HG03064 (cell line): ENCODE data around the gene ADK.
"Not testable (repeated sequence)": the region's sequence is repeated elsewhere in the genome, so short reads cannot be mapped to it uniquely, and the experiment has no call there.

Source experiments
- ATAC-seq: cut with Tn5 transposase; IDR thresholded peaks from one replicate; pipeline ENCODE4 v1.9.1; 2021; ENCODE audit warnings: low read depth; ENCODE audit not compliant: unreplicated experiment

ADK gene

DNA sequence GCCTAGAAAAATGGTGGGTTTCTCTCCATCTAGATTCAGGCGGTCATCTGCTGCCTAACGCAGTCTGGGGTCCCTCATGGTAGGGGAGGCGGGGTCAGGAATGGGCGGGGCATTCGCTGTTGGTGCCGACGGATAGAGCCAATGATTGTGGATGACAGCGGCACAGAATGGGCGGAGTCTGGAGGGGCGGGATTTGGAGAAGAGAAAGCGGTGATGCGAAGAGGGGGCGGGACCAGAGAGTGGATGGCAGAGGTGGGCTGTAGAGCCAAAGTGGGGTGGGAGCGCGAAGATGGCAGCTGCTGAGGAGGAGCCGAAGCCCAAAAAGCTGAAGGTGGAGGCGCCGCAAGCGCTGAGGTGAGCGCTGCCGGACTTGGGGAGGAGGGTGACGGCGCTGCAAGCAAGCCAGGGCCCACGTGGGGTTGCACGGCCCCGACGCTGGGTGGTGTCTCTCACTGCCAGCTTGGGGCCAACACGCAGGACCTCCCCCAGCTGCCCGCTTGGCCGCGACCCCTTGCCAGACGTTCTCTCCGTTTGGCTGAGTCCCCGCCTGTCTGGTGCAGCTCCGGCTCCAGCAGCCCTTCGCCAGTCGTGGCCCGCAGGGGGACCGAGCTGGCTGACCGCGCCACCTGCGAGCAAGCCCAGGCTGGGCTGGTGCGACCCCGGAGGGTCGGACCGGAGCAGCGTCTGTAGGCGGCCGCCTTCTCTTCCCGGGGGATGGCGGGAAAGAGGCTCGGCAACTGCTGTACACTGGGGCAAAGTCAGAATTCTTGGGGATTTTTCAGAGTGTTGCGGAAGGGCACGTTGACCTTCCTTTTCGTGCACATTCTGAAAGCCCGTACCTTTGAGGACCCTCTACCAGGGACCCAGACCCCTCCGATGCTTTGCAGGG is at the start of gene ADK:
TSS of gene ADK (plus strand) at position 232 of the 889 bp plus-strand sequence. CDS start at position 290, 58 bp downstream.
- peak; percentile 74 for ATAC-seq

DNA sequence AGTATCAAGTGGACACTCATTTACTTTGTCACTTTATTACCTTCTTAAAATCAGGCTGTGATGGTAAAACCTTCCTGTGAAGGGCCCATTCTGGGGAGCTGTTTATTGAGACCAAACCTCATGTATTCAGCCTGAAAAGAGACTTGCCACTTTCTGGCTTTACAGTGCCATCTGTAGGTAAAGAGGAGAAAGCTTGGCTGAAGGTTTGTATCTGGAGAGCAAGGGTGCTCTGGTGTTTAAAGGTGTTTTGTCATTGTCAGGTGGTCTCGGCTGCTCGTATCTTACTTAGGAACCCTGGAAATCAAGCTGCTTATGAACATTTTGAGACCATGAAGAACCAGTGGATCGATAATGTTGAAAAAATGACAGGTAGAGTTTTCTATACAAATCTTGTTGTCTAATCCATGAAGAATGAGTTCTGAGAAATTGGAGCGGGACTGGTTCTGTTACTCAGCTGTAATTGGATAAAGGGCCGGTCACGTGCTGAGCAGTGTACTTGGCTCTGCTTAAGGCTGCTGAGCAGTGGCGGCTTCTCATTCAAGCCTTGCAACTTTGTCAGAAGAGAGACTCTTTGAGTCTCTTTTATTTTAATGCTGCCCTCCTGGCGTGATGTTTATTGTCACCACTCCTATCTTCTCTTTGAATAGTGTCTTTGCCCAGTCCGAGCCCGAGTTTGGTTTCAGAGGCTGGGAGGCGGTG is 47.3 kb upstream of the ADK start:
- ATAC-seq = no peak

DNA sequence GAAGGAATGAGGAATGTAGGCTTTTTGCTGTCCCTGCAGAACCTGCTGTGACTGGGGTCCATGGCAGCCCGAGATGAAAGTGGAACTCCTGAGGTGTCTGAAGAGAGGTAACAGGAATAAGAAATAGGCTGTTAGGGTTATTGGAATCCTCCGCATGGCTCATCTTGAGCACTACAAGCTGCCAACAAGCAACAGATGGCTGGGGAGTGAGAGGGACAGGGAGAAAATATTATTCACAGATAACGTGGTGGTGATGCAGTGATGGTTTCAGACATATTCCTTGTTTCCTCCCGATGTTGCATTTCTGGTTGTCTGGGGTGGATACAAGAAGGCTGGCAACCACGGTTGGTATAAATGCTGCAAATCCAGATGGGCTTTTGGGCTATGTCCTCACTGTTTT is 46.5 kb upstream of the ADK start:
- ATAC-seq = no peak

DNA sequence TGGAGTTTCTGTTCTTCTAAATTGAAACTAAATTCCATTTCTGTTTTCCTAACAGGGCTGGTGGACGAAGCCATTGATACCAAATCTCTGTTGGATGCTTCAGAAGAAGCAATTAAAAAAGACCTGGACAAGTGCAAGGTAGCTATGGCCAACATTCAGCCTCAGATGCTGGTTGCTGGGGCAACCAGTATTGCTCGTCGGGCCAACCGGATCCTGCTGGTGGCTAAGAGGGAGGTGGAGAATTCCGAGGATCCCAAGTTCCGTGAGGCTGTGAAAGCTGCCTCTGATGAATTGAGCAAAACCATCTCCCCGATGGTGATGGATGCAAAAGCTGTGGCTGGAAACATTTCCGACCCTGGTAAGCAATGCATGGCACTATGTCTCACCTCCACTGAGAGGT is 46.0 kb upstream of the ADK start:
- no peak for ATAC-seq

DNA sequence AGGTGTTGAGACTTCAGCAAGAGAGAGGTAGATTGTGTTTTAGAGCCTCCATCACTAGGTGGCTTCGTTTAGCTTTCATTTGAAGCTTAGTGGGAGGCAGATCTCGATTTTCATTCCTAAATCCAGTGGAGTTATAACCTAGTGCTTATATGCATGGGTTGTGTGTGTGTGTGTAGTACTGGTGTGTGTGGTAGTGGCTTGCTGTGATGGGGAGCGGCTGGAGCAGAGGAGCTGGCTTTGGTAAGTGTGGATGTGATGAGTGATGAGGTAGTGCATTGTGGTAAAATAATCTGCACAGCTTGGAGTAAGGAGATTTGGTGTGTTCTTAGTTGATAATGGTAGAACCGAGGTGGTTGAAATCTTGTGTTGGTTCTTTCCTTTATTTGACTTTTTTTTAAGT is 43.6 kb upstream of the ADK start:
- ATAC-seq = no peak

DNA sequence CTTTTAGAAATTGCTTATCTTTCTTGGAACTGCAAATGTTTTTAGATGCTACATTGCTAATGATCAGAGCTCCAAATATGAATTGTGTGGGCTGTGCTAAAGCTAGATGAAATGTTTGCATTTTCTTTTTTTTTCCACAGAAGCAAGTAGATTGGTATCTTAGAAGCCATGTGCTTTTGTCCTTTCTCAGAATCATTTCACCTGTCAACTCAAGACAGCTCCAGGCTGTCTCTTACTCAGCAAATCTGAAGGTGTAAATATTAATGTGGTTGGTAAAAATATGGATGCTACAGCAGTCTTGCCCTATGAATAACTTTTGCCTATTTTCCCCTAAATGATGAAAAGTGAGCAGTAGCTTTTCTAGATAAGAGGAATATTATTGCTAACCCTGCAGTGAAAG is 41.6 kb upstream of the ADK start:
- ATAC-seq = no peak

DNA sequence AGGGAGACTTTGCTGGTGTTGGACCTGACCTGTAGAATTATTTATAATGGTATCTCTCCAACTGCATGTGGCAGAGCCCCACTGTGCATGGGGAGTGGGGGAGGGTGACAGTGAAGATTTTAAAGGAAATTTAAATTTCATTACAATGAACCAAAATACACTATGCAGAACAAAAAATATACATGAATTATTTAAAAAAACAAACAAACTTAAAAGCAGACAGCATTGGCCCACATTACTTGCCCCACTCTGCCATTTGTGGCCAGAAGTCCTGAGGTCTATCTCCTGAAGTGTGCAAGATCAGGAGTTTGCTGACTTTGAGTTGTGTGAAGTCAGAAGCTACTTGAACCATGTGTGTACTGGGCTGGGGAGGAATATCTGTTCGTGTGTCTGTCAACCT is 40.9 kb upstream of the ADK start:
- ATAC-seq = no peak

DNA sequence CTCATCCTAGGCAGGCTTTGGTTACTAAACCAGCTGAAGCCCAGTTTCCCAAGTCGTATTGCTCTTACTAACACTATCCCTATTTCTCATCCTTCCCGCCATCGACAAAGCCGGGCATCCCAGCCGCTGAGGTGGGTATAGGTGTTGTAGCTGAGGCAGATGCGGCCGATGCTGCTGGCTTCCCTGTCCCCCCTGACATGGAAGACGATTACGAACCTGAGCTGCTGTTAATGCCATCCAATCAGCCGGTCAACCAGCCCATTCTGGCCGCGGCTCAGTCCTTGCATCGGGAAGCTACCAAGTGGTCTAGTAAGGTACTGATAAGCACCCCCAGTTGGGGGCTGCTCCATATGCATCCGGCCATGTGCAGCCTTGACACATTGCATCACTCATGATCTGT is 39.2 kb upstream of the ADK start:
- no peak for ATAC-seq

DNA sequence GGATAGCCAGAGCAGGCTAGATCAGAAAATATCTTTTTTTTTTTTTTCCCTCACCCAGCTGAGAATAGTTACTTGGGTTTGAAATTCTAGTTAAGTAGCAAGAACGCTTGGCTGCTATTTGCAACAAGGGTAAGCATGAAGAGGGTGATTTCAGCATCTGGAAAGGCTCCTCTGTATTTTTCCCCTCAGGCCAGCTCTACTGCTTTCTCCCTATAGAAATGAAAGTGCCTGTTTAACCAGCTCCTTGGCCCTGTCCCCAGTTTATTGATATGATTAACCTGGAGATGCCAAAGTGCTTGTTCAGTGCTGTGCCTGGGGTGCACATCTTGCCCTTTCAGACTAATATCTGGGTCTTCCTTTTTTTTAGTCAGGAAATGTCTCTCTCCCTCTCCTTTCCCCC is 37.5 kb upstream of the ADK start:
- no peak for ATAC-seq

DNA sequence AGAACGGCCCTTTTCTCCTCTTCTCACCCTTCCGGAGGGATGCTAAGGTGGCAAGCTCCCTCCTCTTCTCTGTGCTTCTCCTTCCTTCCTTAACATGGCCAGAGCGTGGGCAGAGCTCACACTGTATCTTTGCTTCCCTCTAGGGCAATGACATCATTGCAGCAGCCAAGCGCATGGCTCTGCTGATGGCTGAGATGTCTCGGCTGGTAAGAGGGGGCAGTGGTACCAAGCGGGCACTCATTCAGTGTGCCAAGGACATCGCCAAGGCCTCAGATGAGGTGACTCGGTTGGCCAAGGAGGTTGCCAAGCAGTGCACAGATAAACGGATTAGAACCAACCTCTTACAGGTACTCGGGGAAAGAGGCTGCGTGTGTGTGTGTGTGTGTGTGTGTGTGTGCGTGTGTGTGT is 37.0 kb upstream of the ADK start:
- no peak for ATAC-seq

DNA sequence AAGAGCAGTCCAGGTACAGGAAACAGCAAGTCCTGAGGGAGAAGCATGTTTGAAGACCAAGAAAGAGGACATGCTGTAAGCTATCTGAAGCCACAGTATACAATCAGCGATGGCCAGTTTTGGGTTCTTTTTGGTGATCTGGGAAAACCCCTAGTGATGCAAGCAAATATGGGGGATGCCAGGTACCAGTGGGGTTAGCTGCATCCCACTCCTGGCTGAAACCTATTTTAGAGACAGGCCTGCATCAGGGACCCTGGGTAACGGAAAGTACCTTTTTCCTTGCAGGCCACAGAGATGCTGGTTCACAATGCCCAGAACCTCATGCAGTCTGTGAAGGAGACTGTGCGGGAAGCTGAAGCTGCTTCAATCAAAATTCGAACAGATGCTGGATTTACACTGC is 33.3 kb upstream of the ADK start:
- ATAC-seq = no peak

DNA sequence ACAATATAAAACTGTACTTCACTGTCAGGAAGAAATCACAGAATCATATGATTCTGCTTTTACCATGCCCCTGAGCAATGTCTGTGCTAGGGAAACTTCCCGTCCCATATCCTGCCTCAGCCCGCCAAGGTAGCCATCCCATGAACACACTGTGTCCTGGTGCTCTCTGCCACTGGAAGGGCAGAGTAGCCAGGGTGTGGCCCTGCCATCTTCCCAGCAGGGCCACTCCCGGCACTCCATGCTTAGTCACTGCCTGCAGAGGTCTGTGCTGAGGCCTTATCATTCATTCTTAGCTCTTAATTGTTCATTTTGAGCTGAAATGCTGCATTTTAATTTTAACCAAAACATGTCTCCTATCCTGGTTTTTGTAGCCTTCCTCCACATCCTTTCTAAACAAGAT is 32.2 kb upstream of the ADK start:
- ATAC-seq = no peak

DNA sequence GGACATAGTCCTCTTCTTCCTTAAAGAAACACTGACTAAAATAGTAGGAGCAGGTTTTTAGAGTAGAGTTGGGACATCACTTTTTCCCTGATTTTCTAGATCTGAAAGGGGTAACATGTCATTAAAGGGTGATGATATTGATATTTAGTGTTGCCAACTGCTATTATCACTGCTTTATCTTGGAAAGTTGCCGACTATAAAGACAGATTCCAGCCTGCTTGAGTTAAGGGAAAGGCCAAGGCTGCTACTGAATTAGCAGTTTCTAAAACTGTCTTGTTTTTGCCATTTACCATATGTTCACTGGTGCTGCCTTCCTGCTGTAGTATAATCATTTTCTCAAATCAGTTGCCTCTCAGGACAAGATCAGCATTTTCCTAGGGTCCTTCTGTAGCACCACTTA is 30.1 kb upstream of the ADK start:
- ATAC-seq = no peak

DNA sequence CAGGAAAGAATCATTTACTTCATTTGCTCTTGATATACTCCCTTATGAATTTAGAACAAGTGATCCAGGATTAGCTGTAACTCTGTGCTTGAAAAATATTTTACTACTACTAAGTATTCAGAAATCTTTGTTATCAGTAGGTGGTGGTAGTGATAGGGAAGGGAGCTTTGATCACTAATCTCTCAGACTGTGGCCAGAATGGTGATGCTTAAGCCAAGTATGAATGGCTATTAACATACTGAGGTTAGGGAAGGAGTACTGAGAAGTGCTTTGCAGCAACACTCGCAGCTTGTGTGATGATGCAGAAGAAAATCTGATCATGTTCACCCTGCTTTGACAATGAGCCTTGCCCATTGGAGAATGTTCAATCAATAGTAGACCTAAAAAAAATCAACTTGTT is 29.7 kb upstream of the ADK start:
- no peak for ATAC-seq

DNA sequence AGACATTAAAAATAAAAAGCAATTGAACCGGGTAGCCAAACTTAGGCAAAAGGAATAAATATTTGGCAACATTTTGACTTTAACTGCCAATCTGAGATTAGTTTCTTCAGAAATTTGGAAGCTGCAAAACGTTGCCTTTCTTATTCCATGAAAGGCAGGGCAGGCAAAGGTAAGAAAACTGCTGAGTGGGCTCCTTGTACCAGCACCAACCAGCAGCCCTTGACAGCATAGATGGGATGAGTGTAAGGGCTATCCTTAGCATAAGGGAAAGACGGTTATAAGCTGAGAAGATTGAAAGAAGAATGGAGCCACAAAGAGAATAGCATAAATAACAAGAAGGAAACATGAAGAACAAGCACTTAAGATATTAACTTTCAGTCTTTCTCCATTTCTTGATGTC is 29.0 kb upstream of the ADK start:
- ATAC-seq = no peak

DNA sequence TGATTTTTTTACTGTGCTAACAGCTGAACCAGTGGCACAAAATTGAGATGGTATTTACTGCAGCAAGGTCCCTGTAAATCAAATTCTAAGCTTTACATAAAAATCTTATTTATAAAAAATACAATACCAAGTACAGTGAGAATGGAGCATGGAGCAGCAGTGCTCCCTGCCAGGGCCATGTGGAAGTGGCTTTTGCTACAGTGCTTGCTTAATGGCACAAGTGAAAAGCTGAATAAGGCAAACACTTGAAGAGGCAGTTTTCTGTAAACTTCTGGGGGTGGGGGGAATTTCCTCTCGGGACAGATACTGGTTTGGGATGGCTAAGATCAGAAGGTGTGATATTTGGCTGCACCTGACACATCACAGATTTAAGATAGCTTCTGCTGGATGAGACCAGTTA is 27.9 kb upstream of the ADK start:
- ATAC-seq = no peak

DNA sequence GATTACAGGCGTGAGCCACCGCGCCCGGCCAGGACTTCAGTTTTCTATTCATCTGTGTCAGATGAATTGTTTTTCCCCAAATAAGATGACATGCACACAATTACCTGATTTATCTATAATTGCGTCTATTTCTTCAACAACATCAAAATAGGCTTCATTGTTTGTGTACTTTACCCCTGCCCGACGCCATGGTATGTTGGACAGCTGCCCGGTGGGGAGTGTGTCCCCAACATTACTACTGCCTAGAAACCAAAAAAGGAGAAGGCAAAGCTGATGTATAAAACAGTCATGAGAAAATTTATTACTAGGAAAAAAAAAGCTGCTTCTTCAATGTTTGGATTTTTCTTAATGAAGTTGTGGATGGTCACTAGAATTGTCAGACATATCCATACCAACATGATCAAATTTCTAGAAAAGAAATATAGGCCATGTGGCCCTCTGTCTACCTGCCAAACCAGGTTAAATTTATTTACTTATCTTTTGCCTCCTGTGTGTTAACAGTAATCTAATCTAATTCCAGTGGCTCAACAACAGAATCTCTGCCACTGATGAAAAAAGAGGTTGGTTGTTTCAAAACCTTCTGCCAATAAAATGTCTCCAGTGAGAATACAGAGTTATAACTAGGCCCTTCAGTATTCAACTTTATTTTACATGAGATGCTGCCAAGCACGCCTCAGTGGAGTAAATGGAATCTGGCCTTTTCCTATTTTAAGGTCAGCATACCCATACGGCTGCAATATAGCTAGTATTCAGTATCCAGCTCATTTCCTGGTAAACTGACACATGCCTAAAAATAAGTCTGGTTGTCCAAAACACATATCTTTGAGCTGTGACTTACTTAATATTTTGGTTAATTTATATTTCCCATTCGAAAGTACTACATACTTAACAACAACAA is 16.8 kb upstream of the ADK start:
- ATAC-seq = no peak

DNA sequence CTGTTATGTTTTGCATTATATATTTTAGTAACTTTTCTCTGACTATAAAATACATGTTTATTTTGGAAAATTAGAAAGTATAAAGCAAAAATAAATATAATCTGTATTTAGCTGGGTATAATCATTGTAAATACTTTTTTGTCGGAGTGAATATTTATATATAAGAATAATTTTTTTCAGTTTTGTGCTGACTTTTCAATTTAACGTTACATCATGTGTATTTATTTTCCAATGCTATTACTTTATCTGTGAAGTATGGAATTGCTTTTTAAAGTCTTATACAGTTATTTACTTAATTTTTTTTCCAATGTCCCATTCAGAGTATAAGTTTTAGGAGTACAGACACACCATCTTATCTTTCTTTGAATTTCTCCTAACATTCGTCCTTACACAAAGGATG is 15.6 kb upstream of the ADK start:
- no peak for ATAC-seq

DNA sequence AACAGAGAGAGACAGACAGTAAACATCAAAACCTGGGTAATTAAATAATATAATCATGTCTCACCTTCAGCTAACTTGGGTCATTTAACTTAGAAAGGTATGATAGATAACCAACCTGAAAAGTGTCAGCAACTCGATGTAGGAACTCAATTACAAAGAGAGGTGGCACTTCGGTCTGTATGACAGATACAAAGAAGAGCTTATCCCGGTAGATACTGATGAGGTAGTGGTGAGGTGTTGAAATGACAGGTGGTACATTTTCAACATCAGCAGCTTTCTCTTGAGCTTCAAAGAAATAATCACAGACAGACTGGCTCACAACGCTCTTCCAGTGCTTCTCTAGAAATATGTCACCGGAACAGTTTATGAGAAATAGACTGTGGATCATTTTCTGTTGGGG is 13.0 kb upstream of the ADK start:
- ATAC-seq = no peak

DNA sequence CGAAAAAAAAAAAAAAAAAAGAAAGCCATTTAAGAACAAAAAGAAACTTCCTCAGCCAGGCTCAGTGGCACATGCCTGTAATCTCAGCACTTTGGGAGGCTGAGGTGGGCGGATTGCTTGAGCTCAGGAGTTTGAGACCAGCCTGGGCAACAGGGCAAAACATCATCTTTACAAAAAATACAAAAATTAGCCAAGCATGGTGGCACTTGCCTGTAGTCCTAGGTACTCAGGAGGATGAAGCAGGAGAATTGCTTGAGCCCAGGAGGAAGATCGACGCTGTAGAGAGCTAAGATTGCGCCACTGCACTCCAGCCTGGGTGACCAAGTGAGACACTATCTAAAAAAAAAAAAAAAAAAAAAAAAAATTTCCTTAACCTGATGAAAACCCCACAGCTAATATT is 12.4 kb upstream of the ADK start:
- ATAC-seq = not testable (repeated sequence)

DNA sequence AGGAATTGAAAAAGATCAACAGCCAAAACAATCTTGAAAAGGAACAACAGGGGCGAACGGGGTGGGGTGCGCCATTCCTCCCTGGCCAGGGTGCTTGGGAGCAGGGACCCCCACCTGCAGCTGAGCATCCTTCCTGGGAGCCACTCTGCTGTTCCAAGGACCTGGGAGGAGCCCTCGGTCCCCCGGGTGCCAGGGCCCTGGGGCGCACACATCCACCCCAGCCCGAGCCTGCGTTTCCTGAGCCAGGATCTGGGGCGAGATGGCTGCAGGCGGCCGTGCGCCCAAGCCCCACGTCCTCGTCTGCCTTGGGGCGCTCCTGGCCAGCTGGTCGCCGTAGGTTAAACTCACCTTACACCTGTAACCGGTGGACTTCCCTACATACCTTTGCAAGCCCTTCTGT is 11.0 kb upstream of the ADK start:
- no peak for ATAC-seq
